SK-N-SH (cell line): ENCODE results near the gene TNFRSF19. TPM values are rescaled to one million over a fixed set of nuclear protein-coding genes. Genes with fewer than 3 reads are reported as not detected.

ENCODE experiments used
- CTCF ChIA-PET: fragments of 300-600, 350-600 bp; formaldehyde crosslinking; extraction: SDS; loops from one replicate; lab custom pipeline; 2021; lab: Yijun Ruan, JAX
- POLR2A ChIA-PET: fragments of 350-600 bp; sonication (Branson Sonifier 250); formaldehyde crosslinking; extraction: SDS; loops from one replicate; lab custom pipeline; 2020; ENCODE audit warnings: antibody characterized with exemption, inconsistent platforms; lab: Yijun Ruan, JAX
- DNase-seq: peaks from one replicate; pipeline ENCODE4 v3.0.0; 2012
- H2AFZ ChIP-seq: fragments of 200-600 bp; sonication (generic); 2 replicates; pipeline ENCODE4 v1.8.1; 2016; ENCODE audit warnings: antibody characterized with exemption, mild to moderate bottlenecking, low read depth
- H3F3A ChIP-seq: fragments of 200-600 bp; sonication (generic); replicated peaks from 2 replicates; pipeline ENCODE3; 2016; ENCODE audit warnings: antibody characterized with exemption, mild to moderate bottlenecking; ENCODE audit not compliant: insufficient read depth
- H3K27ac ChIP-seq, 2 experiments: fragments of 200-500 bp in 1 of 2; fragments of 200-600 bp in 1 of 2; sonication (Bioruptor generic) in 1 of 2; sonication (generic), shearing (Covaris generic) in 1 of 2; 2 replicates each; pipeline versions ENCODE4 v1.5.1 to v1.6.1; 2014 to 2016; ENCODE audit warnings: low read depth in 2 of 2, inconsistent platforms in 1 of 2, low read length in 1 of 2, mild to moderate bottlenecking in 1 of 2, mixed read lengths in 1 of 2
- H3K27me3 ChIP-seq: fragments of 200-600 bp; sonication (generic), shearing (Covaris generic); 2 replicates; pipeline ENCODE4 v1.6.1; 2016; ENCODE audit warnings: mixed run types; ENCODE audit not compliant: insufficient read depth
- H3K36me3 ChIP-seq, 2 experiments: fragments of 200-500 bp in 1 of 2; fragments of 200-600 bp in 1 of 2; sonication (Bioruptor generic) in 1 of 2; sonication (generic) in 1 of 2; replicated peaks in 1 of 2; 2 replicates each; pipeline versions ENCODE3 to v1.5.1; 2014 to 2016; ENCODE audit warnings: low read length in 1 of 2, mild to moderate bottlenecking in 1 of 2; ENCODE audit not compliant: insufficient read depth in 2 of 2, control insufficient read depth in 1 of 2
- H3K4me1 ChIP-seq, 2 experiments: fragments of 200-500 bp in 1 of 2; fragments of 200-600 bp in 1 of 2; sonication (Bioruptor generic) in 1 of 2; sonication (generic), shearing (Covaris generic) in 1 of 2; 2 replicates each; pipeline versions ENCODE4 v1.5.1 to v1.6.1; 2014 to 2016; ENCODE audit warnings: low read depth in 1 of 2, low read length in 1 of 2, mixed run types in 1 of 2; ENCODE audit not compliant: insufficient read depth in 2 of 2, control insufficient read depth in 1 of 2
- H3K4me2 ChIP-seq: fragments of 200-600 bp; sonication (generic), shearing (Covaris generic); 2 replicates; pipeline ENCODE4 v1.6.1; 2017; ENCODE audit warnings: mixed run types
- H3K4me3 ChIP-seq, 2 experiments: fragments of 200-500 bp in 1 of 2; fragments of 200-600 bp in 1 of 2; sonication (Bioruptor generic) in 1 of 2; sonication (generic), shearing (Covaris generic) in 1 of 2; 2 replicates each; pipeline versions ENCODE4 v1.5.1 to v1.8.1; 2014 to 2016; ENCODE audit warnings: low read depth in 2 of 2, inconsistent platforms in 1 of 2, low read length in 1 of 2, mild to moderate bottlenecking in 1 of 2, mixed read lengths in 1 of 2, moderate library complexity in 1 of 2
- H3K79me2 ChIP-seq: fragments of 200-600 bp; sonication (generic); 2 replicates; pipeline ENCODE4 v1.8.1; 2017; ENCODE audit warnings: mild to moderate bottlenecking; ENCODE audit not compliant: insufficient read depth
- H3K9ac ChIP-seq: fragments of 200-600 bp; sonication (generic); 2 replicates; pipeline ENCODE4 v1.6.1; 2017; ENCODE audit warnings: mixed run types
- H3K9me2 ChIP-seq: fragments of 200-600 bp; sonication (generic); 2 replicates; pipeline ENCODE4 v1.6.1; 2017; ENCODE audit warnings: mixed run types
- H3K9me3 ChIP-seq: fragments of 200-600 bp; sonication (generic); 2 replicates; pipeline ENCODE4 v1.6.1; 2017; ENCODE audit warnings: mixed run types, mild to moderate bottlenecking, moderate library complexity
- H4K20me1 ChIP-seq: fragments of 200-600 bp; sonication (generic); 2 replicates; pipeline ENCODE4 v1.6.1; 2017; ENCODE audit warnings: mild to moderate bottlenecking, mixed run types; ENCODE audit not compliant: insufficient read depth
- CHD2 ChIP-seq: fragments of 150-350 bp; IDR thresholded peaks from 2 replicates; pipeline ENCODE4 v1.6.1; 2018; ENCODE audit warnings: low read length; ENCODE audit not compliant: partially characterized antibody
- EZH2phosphoT487 ChIP-seq: fragments of 200-600 bp; sonication (generic); IDR thresholded peaks from 2 replicates; pipeline ENCODE4 v1.6.1; 2017; ENCODE audit warnings: low read depth, mixed run types, mild to moderate bottlenecking, antibody characterized with exemption, moderate library complexity, borderline replicate concordance
- FOSL2 ChIP-seq: IDR thresholded peaks from 2 replicates; pipeline ENCODE4 v1.4.0; 2012; ENCODE audit warnings: low read depth, mild to moderate bottlenecking, moderate library complexity, borderline replicate concordance
- GATA2 ChIP-seq: sonication (generic); formaldehyde crosslinking; IDR thresholded peaks from 2 replicates; pipeline ENCODE4 v1.5.0; 2020; ENCODE audit warnings: mild to moderate bottlenecking, missing genetic modification reagents
- MXI1 ChIP-seq: IDR thresholded peaks from 2 replicates; pipeline ENCODE4 v1.6.1; 2012; ENCODE audit warnings: mild to moderate bottlenecking, low read depth, low read length, improper control_type of control experiment
- NFIC ChIP-seq: IDR thresholded peaks from 2 replicates; pipeline ENCODE4 v1.4.0; 2012; ENCODE audit warnings: borderline replicate concordance
- RCOR1 ChIP-seq: fragments of 150-350 bp; IDR thresholded peaks from 2 replicates; pipeline ENCODE4 v1.6.1; 2017; ENCODE audit warnings: antibody characterized with exemption, low read length
- RFX5 ChIP-seq: IDR thresholded peaks from 2 replicates; pipeline ENCODE4 v1.6.1; 2012; ENCODE audit warnings: mild to moderate bottlenecking, improper control_type of control experiment, low read length
- RXRA ChIP-seq: IDR thresholded peaks from 2 replicates; pipeline ENCODE4 v1.4.0; 2012; ENCODE audit warnings: low read depth, mild to moderate bottlenecking, borderline replicate concordance
- SIN3A ChIP-seq: IDR thresholded peaks from 2 replicates; pipeline ENCODE4 v1.6.1; 2012; ENCODE audit warnings: low read depth, mild to moderate bottlenecking, low read length, moderate library complexity, borderline replicate concordance
- SMC3 ChIP-seq: IDR thresholded peaks from 2 replicates; pipeline ENCODE4 v1.6.1; 2012; ENCODE audit warnings: low read depth, low read length, improper control_type of control experiment
- TAF1 ChIP-seq: IDR thresholded peaks from 2 replicates; pipeline ENCODE4 v1.6.1; 2012; ENCODE audit warnings: low read depth, mild to moderate bottlenecking, low read length, moderate library complexity, borderline replicate concordance
- WGBS: methylation state at CpG from one replicate; pipeline ENCODE4 v1.1.6; 2017; ENCODE audit warnings: low lambda C conversion rate; 5-methylcytosine and 5-hydroxymethylcytosine counted together
- polyA plus RNA-seq, 3 experiments: library from polyadenylated mRNA; depleted of rRNA; stranded (reverse); fragments of >200 nt; gene quantifications; 2 replicates each; pipeline ENCODE4 v1.2.3, GENCODE V29; 2012
- TF ChIP-seq, protein P1 (sequence below): IDR thresholded peaks from 2 replicates; pipeline ENCODE4 v1.4.0; 2012; ENCODE audit warnings: low read depth, borderline replicate concordance

The TNFRSF19 gene
- polyA plus RNA-seq, 1 of the 3 experiments (the other 2 are of a cell fraction), result 4.6 TPM

DNA sequence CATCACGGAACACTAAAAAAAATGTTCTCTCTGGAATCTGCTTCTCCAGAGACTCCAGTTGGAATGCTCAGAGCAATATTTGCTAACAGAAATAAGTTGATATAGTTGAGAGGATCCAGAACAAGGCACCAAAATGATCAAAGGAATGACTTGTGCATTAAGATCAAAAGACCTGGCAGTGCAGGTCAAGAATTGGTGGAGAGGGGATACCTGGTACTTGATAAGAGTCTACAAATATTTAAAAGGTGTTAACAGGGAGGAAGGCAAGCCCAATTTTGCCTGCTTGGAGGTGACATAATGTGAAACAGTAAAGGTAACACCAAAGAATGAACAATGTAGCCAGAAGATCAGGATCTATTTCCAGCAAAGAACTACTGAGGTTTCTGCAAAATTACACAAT is 20.0 kb upstream of the TNFRSF19 start:
- WGBS, result 95% methylated on average over 1 of the region's 1 CpG
- CTCF ChIA-PET, result no interaction called here

DNA sequence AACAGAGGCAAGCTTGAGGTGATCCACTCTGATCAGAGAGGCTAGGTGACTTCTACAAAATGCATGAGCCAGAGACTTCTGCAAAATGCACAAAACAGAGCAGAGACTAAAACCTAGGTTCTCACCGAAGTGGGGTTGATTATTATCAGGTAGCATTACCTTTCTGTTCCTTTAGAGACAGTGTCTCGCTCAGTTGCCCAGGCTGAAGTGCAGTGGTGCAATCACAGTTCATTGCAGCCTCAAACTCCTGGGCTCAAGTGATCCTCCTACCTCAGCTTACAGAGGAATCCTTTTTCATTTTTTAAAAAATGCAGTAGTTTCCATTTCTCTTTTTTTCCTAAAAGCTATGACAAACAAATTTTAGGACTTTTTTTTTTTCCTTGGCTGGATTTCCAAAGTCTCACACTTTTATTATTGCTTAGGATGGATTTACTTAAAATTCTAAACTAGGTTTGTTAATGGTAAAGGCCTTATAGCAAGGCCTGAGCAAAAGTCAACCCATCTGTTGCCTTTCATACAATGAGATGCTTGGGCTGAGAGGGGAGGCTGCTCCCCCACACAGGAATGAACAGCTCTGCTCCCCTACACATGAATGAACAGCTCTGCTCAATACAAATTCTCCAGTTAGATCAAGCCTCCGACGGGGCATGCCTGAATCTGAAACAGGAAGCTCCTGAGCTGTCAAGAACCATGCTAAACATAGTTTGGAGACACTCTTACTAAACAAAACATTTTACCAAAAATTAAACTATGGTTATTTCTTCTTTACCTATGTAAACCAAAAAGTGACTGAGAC is 18.8 kb upstream of the TNFRSF19 start:
- no peaks in the 10 kb centered on the region for H3K79me2 ChIP-seq
- H2AFZ ChIP-seq, result no peak overlapping the region
- POLR2A ChIA-PET, result no interaction called here
- no peak for TF ChIP-seq TAF1
- TF ChIP-seq RXRA, result no peak
- TF ChIP-seq, protein P1, sequence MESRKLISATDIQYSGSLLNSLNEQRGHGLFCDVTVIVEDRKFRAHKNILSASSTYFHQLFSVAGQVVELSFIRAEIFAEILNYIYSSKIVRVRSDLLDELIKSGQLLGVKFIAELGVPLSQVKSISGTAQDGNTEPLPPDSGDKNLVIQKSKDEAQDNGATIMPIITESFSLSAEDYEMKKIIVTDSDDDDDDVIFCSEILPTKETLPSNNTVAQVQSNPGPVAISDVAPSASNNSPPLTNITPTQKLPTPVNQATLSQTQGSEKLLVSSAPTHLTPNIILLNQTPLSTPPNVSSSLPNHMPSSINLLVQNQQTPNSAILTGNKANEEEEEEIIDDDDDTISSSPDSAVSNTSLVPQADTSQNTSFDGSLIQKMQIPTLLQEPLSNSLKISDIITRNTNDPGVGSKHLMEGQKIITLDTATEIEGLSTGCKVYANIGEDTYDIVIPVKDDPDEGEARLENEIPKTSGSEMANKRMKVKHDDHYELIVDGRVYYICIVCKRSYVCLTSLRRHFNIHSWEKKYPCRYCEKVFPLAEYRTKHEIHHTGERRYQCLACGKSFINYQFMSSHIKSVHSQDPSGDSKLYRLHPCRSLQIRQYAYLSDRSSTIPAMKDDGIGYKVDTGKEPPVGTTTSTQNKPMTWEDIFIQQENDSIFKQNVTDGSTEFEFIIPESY, result no peak
- TF ChIP-seq RCOR1, result no peak
- no peak for TF ChIP-seq NFIC
- no peak for TF ChIP-seq FOSL2
- no peak for TF ChIP-seq MXI1
- 91% methylated on average over 4 of the region's 4 CpGs for WGBS
- no peaks in the 10 kb centered on the region; a peak in 1 of 4 replicates for H3K4me1 ChIP-seq
- no peaks in the 10 kb centered on the region for H3F3A ChIP-seq
- no peaks in the 10 kb centered on the region for H3K36me3 ChIP-seq
- H3K27ac ChIP-seq, result no peak overlapping the region
- H4K20me1 ChIP-seq, result no peaks in the 10 kb centered on the region
- H3K4me2 ChIP-seq, result no peak overlapping the region
- no peaks in the 10 kb centered on the region for H3K27me3 ChIP-seq
- CTCF ChIA-PET, result interaction anchor here (1.2 kb wide), 1 partner anchor 84 kb away, joined by 4 read pairs; no protein-coding TSS in a partner anchor
- H3K9me3 ChIP-seq, result no peaks in the 10 kb centered on the region
- DNase-seq, result no peak
- H3K4me3 ChIP-seq, result no peak overlapping the region
- no peaks in the 10 kb centered on the region for H3K9me2 ChIP-seq
- H3K9ac ChIP-seq, result no peak overlapping the region

More for the DNA sequence above, 20.0 kb upstream of the TNFRSF19 start:
- H3K9ac ChIP-seq, result no peak overlapping the region
- no peak overlapping the region for H3K4me3 ChIP-seq
- no peak overlapping the region for H3K27ac ChIP-seq
- no peaks in the 10 kb centered on the region for H3K79me2 ChIP-seq
- no peak for DNase-seq
- H3K9me3 ChIP-seq, result no peaks in the 10 kb centered on the region
- H4K20me1 ChIP-seq, result no peaks in the 10 kb centered on the region
- no peaks in the 10 kb centered on the region for H3K36me3 ChIP-seq
- H3K4me1 ChIP-seq, result no peaks in the 10 kb centered on the region; a peak in 1 of 4 replicates
- no peak overlapping the region for H3K4me2 ChIP-seq
- H3K9me2 ChIP-seq, result no peaks in the 10 kb centered on the region
- TF ChIP-seq RXRA, result no peak
- POLR2A ChIA-PET, result no interaction called here
- H3K27me3 ChIP-seq, result no peaks in the 10 kb centered on the region
- no peaks in the 10 kb centered on the region for H3F3A ChIP-seq
- no peak overlapping the region for H2AFZ ChIP-seq

DNA sequence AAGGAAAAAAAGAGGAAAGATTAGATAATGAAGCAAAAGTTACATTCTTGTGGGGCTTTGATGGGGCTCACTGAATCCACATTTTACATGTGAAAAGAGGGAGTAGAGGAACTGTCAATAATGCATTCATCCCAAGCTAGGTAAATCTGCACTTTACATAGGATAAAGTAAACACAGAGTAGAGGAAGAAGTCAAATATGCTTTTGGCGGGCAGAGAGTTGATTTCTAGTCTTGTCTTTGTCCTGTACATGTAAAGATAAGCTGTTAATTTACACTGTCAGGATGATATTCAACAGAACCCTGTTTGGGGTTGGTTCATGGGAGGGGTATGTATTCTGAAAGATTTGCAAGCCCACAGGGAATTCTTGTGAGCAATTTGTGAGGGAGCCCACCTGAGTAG is 18.0 kb upstream of the TNFRSF19 start:
- H3F3A ChIP-seq, result no peaks in the 10 kb centered on the region
- H3K79me2 ChIP-seq, result no peaks in the 10 kb centered on the region
- CTCF ChIA-PET, result no interaction called here

More for the DNA sequence above, 18.0 kb upstream of the TNFRSF19 start:
- POLR2A ChIA-PET, result no interaction called here
- Histone ChIP-seq H3K4me1 (no peaks in the 10 kb centered on the region; a peak in 1 of 4 replicates), H3K9me3 (no peaks in the 10 kb centered on the region), H3K4me2 (no peak overlapping the region), H3K4me3 (no peak overlapping the region), H3K9me2 (no peaks in the 10 kb centered on the region), H3K27ac (no peak overlapping the region), H3K9ac (no peak overlapping the region)
- no peak for DNase-seq
- WGBS, result 68% methylated on average over 1 of the region's 1 CpG
- no peak for TF ChIP-seq CHD2
- TF ChIP-seq GATA2 (CRISPR knock-in tag), result no peak
- TF ChIP-seq SMC3, result no peak
- TF ChIP-seq SIN3A, result no peak
- no peak for TF ChIP-seq RFX5
- TF ChIP-seq EZH2phosphoT487, result no peak
- TF ChIP-seq, all 33 proteins: peak for 0
- H3K27me3 ChIP-seq, result no peaks in the 10 kb centered on the region
- no peaks in the 10 kb centered on the region for H3K36me3 ChIP-seq
- H2AFZ ChIP-seq, result no peak overlapping the region
- H4K20me1 ChIP-seq, result no peaks in the 10 kb centered on the region
